Measurements from ENCODE around the gene BRIP1.
A peak's percentile ranks its signal among the peaks of the same experiment; 100 is the strongest.
"Not testable (repeated sequence)": the region's sequence is repeated elsewhere in the genome, so short reads cannot be mapped to it uniquely, and the experiment has no call there.

BRIP1 gene

DNA sequence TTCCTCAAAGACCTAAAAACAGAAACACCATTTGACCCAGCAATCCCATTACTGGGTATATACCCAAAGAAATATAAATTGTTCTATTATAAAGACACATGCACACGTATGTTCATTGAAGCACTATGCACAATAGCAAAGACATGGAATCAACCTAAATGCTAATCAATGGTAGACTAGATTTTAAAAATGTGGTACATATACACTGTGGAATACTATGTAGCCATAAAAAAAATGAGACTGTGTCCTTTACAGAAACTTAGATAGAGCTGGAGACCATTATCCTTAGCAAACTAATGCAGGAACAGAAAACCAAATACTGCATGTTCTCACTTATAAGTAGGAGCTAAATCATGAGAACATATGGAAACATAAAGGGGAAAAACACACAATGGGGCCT, 36.5 kb downstream of the BRIP1 start:
- not testable (repeated sequence) for DNase-seq

DNA sequence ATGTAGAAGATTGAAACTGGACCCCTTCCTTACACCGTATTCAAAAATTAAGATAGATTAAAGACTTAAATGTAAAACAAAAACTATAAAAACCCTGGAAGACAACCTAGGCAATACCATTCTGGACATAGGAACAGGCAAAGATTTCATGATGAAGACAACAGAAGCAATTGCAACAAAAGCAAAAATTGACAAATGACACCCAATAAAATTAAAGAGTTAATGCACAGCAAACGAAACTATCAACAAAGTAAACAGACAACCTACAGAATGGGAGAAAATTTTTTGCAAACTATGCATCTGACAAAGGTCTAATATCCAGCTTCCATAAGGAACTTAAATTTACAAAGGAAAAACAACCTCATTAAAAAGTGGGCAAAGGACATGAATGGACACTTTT, 37.1 kb downstream of the BRIP1 start:
- not testable (repeated sequence) for DNase-seq

DNA sequence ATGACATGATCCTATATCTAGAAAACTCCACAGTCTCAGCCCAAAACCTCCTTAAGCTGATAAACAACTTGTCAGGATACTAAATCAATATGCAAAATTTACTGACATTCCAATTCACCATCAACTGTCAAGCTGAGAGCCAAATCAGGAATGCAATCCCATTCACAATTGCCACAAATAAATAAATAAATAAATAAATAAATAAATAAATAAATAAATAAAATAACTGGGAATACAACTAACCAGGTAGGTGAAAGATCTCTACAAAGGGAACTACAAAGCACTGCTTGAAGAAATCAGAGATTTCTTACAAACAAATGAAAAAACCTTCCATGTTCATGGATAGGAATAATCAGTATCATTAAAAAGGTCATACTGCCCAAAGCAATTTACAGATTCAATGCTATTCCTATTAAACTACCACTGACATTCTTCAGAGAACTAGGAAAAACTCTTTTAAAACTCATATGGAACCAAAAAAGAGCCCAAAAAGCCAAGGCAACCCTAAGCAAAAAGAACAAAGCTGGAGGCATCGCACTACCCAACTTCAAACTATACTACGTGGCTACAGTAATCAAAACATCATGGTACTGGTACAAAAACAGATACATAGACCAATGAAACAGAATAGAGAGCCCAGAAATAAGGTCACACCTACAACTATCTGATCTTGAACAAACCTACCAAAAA, 37.7 kb downstream of the BRIP1 start:
- DNase-seq: no peak

DNA sequence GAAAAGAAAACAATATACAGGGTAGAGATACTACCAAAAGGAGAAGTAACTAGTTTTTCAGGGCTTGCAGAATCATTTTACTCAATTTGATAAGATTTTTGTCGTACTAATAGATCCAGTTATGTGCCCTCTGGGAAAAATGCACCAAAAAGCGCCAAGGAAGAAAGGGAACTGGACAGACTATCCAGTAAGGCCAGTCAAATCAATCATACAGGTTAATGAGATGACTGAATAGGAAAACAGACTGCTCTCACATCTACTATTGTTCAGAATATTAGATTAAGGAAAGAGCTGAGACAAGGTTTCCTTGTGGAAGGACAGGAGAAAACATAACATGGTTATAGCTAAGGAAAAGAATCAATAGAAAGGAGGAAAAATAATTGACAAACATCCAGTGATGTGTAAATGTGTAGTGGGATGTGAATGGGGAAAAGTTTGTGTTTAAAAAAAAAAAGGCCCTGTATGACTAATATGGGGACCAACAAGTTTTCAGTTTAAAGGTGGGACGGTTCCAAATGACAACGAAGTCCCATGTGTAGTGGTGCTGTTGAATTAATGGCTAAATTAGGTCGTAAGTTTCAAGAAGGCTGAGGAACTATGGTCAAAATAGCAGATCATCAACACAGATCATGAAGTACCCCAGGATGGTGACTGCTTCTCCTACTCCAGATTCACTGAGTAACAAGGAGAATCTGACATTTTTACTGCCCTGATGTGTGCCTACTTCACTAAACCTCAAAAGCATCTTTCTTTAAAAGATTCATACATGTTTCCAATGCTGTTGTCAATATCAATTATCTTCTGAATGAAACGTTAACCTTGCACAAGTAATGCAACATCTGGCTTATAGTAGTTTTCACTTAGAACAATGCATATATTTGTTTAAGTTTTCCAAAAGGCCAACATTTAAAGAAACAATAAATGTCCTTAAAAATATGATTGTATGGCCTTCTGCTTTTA, 40.7 kb downstream of the BRIP1 start:
- DNase-seq: no peak

DNA sequence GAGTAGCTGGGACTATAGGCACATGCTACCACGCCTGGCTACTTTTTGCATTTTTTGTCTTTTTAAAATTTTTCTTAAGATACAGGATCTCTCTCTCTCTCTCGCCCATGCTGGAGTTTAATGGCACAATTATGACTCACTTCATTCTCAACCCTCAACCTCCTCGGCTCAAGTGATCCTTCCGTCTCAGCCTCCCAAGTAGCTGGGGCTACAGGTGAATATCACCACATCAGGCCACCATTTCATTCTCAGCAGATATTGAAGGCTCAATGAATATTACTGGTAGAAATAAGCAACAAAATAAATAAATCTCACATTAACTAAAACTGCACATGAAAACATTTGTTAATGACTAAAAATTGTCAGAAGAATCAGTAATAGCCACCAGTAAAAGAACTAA, 41.7 kb downstream of the BRIP1 start:
- DNase-seq: no peak

DNA sequence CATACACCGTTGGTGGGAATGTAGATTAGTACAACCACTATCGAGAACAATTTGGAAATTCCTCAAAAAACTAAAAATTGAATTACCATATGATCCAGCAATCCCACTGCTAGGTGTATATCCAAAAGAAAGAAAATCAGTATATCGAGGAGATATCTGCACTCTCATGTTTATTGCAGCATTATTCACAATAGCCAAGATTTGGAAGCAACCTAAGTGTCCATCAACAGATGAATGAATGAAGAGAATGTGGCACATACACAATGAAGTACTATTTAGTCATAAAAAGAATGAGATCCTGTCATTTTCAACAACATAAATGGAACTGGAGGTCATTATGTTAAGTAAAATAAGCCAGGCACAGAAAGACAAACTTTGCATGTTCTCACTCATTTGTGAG, 44.1 kb downstream of the BRIP1 start:
- not testable (repeated sequence) for DNase-seq

DNA sequence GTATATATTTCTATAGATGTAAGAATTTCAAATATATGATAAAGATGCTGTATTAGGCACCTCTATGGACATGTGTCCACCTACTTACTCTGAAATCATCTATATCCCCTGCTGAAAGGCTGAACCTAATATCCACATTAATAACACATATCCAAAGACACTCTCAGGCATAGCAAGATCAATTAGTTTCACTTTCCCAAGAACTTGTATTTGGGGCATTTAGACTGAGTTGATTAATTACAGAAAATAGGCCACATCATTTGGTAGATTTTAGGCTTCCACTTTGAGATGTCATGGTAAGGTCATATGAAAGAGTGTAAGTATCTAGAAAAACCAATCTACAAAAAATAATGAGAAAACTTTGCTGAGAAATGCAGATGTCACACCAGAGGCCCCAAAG, 45.1 kb downstream of the BRIP1 start:
- DNase-seq: no peak

DNA sequence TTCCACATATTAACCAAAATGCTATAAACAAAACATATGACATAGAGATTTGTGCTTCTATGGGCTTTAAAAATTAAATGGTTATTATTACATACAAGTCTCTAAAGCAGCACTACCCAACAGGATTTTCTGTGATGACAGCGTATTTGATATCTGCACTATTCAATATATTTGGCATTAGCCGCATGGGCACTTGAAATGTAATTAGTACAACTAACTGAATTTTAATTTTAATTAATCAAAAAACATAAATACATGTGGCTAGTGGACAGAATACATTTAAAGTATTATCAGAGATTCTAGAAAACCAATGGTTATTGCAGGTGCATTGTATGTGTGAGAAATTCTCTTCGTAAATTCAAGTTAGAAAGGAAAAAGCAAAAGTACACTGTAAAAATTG, 45.9 kb downstream of the BRIP1 start:
- no peak for DNase-seq

DNA sequence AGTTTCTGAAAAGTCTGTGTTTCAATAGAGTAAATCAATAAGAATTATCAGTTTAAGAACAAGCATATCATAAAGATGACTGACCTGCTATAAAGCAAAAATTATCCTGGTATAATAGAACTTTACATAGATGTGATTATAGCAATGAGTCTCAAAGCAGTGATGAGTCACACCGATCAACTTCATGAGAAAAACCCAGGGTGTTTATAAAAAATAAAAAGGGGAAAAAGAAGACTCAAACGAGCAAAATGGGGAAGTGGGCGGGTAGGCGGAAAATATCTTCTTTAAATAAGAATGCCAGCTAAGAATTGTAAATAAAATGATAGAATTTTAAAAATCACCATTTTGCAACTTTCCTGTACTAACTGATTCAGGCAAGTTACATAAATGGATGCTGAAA, 46.8 kb downstream of the BRIP1 start:
- no peak for DNase-seq

DNA sequence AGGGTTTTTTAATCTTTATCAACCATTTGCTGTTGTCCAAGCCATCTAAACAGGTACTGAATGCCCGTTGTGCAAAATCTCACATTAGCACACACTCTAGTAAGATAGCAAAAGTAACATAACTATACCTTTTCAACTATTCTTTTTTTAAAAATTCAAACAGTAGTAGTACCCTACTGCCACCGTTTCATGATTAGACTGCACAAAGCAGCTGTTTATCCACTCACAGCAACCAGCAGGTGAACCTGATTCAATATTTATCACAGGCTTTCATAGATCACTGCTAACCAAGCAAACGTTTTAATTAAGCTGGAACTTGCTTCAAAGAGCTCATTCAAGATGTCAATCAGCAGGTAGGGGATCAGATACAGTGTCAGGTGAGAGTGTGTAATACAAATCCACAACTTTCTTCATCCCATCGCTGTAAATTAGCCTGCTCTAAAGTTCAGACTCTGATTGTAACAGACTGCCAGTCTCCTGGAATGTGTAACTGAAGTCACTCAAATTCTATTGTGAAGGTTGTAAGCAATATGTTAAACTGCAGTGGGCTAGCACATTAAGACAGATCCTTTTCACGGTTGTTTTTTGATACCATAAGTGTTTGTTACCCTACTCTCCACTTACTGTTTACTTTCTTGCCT, 47.3 kb downstream of the BRIP1 start:
- no peak for DNase-seq

DNA sequence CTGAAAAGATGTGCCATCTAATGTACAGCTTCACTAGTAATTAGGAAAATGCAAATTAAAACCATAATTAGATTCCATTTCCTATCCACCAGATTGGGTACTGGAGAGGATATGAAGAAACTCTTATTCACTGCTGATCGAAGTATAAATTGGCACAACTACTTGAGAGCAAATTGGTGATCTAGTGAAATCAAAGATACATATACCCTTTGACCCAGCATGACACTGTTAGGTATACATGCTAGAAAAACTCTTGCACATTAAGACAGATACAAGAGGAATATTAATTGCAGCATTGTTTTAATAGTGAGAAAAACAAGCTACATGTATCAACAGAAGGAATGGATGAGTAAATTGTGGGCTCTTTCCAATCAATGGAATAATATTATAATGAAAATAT, 48.8 kb downstream of the BRIP1 start:
- DNase-seq: no peak

DNA sequence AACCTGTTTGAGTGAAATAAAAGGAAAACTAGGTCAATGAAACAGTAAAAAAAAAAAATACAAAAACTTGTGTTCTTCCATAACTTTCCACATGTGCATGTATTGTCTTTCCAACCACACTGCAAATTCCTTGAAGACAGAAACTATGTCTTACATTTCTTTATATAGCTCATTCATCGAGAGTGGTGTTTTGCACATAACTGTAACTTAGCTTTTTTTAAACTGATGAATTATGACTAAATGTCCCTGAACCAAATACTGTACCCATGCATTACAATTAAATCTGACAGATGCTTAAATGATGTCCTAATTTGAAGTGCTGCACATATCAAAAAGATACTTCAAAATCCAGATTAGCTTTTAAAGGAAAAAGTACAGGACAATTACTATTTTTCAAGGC, 50.1 kb downstream of the BRIP1 start:
- DNase-seq: no peak

DNA sequence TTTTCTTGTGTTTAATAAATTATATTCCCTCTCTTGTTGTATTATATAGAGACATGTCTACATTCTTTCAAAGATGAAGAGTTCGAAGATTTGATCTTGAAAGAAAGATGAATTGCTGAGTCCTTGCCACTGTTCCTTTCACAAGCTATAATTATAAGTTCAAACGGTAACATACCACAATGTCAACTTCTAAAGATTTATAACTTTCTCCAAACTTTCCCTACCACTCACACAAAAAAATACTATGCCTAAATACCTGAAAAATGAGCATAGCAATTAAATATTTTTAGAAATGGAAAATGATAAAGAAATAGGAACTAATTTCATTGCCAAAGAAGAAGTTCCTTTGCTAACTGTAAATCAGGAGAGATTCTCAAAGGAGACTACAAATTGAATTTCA, 50.6 kb downstream of the BRIP1 start:
- no peak for DNase-seq

DNA sequence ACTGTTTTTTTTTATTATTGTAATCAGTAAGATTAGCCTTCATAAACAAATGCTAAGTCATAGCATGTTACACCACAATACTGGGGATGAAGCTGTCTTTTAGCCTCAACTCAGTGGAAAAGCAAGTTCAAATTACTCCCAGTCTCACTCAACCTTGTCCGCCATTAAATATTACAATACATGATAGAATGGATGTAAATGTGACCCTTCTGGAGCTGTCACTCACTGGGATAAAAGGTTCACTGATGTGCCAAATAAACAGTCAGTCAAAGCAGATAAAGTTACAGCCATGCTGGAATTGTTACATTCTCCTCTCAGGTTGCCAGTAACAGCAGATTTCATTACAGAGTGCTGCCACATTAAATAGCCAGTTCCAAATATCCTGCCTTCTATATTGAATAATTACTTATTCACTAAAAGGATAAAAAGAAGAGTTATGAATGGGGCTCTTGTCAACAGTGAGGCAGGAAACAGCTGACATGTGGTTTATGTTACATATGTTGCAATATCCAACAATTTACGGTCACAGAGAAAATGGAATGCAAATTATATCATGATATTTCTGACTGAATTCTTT, 53.4 kb downstream of the BRIP1 start:
- DNase-seq: peak; percentile 8

DNA sequence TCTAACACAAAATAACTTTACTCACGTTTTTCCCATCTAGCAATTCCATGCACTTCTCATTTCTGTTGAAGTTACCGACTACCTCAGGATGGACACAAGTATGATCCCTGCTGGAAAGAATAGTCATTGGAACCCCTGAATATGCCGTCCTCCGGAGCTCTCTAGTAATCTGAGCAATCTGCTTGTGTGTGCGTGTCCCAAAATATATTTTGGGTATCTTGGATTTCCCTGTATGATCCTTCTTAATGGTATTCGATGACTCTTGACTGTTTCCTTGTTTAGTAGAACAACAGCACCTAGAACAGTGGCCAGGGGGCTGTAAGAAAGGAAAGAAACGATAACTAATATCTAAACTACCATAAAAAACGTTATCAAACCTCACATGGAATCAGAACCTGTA, 54.9 kb downstream of the BRIP1 start:
- DNase-seq: no peak

DNA sequence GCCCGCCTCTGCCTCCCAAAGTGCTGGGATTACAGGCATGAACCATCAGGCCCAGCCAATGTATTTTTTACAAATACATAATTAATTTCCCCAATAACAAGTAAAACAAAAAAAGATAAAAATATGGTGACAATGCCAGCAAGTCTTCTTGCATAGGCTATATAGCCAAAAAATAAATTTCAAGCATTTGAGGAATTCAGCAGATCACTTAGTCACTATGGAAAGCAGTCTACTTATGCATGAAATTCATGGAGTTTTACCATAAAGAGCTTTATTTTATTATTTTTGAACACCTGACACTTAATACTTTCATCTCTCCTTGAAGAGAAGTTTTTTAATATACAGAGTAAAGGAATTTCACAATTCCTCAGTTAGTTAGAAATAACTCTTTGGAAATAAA, 56.4 kb downstream of the BRIP1 start:
- DNase-seq: no peak

DNA sequence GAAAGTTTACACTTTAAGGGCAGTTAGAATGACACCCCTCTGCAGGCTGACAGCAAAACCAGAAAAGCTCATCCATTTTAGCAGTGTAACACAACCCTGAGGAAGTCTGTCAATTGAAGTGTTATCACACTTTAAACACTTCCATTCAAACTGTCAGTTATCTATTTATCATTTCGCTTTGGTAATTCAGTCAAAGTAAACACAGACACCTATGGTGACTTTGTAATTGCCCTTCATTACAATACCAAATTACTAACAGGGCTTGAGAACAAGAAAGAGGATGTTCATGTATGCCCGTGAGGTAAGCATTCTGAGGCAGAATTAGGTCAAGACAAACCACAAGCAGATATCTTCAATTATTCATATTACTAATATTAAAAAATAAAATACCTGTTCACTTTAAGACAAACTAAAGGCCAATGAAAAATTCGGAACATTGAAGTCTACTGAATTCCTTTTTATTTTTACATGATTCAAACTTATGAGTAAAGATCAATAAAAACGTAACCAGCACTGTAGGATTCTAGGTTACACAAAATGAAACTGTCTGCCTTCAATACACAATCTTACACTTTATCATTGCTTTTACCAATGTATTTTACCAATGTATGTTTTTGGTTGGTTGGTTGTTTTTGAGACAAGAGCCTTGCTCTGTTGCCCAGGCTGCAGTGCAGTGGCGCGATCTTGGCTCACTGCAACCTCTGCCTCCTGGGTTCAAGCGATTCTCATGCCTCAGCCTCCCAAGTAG, 57.1 kb downstream of the BRIP1 start:
- no peak for DNase-seq

DNA sequence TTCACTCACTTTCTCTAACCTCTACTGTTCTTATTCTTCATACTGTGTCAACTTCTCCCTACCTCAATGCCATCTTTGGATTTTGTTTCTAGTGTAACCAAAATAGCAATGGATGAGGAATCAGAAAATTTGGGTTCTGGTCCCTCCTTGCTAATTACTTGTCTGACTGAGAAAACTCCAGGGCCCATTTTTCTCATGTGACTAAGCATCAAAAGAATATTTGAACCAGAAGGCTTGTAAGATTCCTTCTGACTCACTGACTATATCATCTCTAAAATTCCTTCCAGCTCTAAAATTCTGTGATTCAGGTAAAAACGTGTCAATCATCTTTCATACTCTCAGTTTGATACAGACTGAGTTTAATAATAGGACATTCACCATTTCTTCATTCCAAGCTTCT, 57.9 kb downstream of the BRIP1 start:
- peak; percentile 74 for DNase-seq

DNA sequence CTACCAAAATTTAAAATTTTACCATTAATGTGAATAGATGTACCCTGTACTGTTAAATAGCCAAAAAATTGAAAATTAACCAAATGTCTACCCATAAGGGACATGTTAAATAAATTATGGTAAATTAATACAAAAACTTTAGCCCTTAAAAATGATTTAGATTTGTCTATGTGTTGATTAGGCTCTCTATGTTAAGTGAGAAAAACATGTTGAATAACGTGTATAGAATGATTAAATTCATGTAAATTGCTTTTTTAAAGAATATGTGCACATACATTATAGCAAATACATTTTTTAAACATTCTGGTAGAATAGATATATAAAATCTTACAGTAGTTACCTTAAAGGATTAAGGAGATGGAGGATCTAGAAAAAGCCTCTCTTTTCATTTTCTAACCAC, 59.5 kb downstream of the BRIP1 start:
- no peak for DNase-seq

DNA sequence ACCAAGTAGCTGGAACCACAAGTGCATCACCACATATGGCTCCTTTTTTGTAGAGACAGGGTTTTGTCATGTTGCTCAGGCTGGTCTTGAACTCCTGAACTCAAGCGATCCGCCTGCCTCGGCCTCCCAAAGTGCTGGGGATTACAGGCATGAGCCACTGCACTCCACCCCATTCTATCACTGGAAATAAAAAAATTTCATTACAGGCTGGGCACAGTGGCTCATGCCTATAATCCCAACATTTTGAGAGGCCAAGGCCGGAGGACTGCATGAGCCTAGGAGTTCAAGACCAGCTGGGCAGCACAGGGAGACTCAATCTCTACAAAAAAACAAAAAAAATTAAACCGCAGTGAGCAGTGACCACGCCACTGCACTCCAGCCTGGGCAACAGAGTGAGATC, 60.1 kb downstream of the BRIP1 start:
- DNase-seq: no peak

DNA sequence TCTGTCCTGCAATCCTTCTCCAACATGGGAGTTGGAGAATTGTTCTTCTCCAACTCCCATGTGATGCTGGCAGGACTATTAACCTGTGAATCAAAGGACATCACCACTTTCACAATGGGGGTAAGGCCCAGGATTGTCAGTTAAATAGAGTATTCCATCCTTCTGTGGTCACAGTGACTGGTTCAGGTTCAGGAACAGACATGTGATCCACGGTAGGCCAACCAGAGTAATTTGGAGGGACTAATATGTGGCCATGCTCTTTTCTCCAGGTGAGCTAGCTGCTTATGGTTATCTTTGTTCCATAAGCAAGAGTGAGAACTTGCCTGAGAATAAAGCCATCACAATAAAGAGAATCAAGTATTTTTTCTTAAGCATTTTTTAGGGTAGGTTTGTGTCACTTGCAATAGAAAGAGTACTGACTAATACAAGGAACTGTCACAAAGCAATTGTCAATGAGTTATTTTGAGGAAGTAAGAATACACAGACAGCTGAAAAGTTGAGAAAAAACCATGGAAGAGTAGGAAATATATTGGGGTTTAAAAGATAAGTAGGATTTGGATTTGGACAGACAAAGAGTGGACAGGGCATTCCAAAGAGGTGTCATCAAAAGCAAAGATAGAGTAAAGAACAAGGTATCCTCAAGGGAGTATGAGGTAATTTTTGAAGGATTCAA, 63.4 kb downstream of the BRIP1 start:
- DNase-seq: no peak

DNA sequence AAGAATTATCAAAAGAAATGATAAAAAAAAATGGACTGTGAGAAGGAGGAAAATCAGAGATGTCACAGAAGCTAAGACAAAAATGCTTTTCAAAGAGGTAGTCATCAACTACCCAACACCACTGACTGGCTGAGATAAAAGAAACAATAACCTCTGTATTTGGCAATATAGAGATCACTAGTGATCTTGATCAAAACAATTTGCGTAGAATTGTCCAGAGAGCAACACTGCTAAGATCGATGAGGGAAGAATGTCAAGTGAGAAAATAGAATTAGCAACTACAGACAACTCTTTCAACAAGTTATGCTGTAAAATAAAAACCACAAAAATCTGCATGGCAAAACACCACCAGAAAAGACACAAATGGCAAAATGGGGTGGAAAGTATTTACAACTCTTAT, 66.0 kb downstream of the BRIP1 start:
- DNase-seq: no peak

All from NCI-H226 (cell line).